Left colon (tissue), 2 donors: ENCODE measurements around the gene GLI3. TPM values are rescaled to one million over a fixed set of nuclear protein-coding genes. Genes with fewer than 3 reads are reported as not detected.
A peak's percentile ranks its signal among the peaks of the same experiment; 100 is the strongest.

ENCODE experiments used
- ATAC-seq: fragments of 200-7000 bp; cut with Tn5 transposase; one replicate; pipeline ENCODE4 v1.9.1; 2020; ENCODE audit warnings: mild to moderate bottlenecking, moderate library complexity
- DNase-seq, 2 donors: peaks; one replicate each; pipeline ENCODE4 v3.0.0-alpha.2; 2020
- intact Hi-C, 2 donors: fragments of 100-400 bp; cut with DNase I in 1 of 2; cut with micrococcal nuclease in 1 of 2; formaldehyde crosslinking; loops; one replicate each; pipeline versions ENCODE4 v1.11.2 to v1.14.0; 2022; cut with DNase I, micrococcal nuclease
- total RNA-seq, 2 donors: library from RNA; stranded (reverse); fragmentation: NEBNext Ultra II Directional; extraction: Animal tissue kit (Norgen Biotek cat#: 25700); gene quantifications; one replicate each; pipeline ENCODE4 v1.2.1, GENCODE V29; 2021
- donor health status: DM: no; HTN: no; CAD: no.
- donor health status: DM: yes; HTN: yes; CAD: no.

GLI3 gene
- total RNA-seq, 2 donors from 2014 or later, result 2.2 to 8.2 TPM

DNA sequence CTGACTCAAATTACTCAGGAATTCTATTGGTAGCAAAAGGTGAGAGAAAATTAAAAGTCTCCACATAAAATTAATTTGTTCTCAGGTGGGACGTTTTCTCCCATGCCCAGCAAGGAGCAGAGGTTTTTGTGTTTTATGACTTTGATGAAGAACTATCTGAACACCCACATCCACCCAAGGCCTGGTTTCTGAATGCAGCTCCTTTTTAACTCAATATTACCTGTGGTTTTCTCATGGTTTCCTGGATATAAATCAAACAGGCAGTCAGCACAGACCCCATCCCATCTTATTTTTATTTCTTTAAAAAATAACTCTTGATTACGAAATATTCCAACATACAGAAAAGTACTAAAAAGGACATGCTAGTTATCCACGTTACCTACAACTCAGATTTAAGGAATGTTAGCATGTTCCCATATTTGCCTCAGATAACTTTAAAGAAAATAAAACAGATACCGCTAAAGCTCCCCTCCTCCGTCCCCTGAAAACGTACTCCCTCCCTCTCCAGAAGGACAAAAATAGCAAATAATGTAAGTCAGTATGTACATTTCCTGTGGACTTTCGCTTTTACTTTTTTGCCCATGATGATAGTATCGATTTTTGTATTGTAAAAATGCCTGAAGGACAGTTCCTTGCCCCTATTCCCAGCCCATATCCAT lies 43.4 kb downstream of the GLI3 start:
- no peak for DNase-seq
- no peak for ATAC-seq
- intact Hi-C loops, result no loop called here

DNA sequence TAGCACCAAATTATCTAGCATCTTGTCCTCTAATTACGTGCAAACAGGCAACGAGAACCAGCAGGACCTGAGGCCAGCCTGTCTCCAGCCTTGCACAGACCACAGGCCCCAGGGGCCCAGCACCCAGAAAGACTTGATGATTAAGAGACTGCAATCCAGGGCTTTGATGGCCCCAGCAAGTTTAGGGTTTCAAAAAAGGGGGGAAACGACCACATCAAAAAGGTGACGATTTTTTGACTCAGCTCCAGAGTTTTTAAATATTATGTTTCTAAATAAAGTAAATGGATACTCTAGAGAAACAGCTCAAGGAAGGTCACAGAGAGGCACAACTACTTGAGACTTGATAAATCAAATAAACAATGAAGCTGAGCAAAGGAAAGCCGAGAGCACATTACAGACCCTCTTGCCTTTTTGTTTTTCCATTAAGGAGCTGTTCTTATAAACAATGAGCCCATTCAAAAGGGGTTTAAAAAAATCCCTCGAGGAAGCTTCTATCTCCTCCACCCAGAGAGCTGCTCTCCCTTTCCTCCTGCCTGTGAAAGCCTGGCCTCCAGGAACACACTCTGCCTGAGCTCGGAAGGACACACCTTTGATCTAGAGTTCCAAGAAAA lies 44.1 kb downstream of the GLI3 start:
- DNase-seq, result no peak
- no peak for ATAC-seq
- intact Hi-C loops, result no loop called here

DNA sequence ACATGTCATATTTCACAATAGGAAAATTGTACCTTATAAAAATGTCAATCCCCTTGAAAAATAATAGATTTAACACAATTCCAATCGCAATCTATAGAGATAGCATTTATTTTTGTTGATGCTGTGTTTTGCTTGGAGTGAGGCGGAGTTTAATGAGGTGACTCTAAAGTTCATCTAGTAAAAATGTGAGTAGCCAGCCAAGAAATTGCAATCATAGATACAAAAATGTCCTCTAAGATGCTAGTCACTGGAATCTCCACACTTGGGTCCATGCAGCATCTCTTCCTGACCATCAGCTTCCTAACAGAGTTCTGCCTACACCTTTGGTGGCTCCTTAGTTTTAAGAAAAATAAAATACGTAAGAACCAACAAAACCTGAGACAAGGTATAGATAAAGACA lies 44.9 kb downstream of the GLI3 start:
- intact Hi-C loops, result no loop called here
- DNase-seq (no peak), ATAC-seq (no peak)

DNA sequence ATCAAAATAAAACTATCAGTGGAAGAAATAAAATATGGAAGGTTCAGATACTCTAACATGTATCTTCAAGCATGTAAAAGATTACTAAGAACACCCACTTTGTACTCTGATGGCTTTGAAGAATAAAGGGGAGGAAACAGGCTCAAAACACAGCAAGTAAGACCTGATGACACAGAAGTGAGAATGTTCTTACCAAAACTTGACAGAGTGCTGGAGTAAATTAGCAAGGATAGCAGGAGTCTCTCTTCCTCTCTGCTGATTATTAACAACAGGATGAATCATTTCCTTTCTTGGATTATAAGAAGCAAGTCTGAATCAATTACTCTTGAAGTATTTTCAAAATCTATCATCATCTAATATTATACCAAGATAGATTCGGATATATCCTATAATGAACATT lies 47.5 kb downstream of the GLI3 start:
- intact Hi-C loops, result no loop called here

DNA sequence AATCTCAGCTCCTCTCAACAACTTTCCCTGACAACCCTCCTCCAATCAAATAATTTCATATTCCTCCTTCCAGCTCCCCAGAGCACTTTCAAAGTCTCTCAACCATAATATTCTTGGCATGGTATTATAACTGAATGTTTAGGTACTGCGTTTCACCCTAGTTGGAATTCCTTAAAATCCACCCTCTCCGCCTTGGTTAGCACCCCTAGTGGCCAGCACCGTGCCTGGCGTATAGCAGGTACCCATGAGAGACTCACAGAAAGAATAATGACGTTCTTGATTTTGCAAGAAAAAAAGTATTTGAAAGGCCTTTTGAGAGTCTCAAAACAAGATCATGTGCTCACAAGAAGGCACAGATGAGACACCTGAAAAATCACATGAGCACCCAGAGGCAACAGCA lies 50.9 kb downstream of the GLI3 start:
- intact Hi-C loops, result no loop called here
- DNase-seq (no peak), ATAC-seq (no peak)

More for the DNA sequence above, 47.5 kb downstream of the GLI3 start:
- ATAC-seq (no peak), DNase-seq (no peak)

DNA sequence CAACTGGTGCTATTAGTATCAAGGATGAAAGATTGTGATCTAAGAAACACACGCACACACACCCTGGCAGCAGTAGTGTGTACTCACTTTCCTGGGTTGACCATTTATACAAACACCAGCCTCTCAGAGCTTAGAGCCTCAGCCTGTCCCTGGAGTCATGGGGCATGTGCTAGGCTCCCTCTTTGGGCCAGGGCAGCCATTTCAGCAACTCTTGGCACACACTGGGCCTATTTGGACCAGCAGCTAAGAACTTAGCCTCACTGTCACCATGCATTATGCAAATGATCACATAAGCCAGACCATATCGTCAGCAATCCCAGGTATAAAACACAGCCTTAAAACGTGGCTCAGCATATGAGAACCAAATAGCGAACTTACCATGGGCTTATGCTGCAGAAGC lies 51.3 kb downstream of the GLI3 start:
- intact Hi-C loops, result no loop called here
- ATAC-seq (no peak), DNase-seq (no peak)

DNA sequence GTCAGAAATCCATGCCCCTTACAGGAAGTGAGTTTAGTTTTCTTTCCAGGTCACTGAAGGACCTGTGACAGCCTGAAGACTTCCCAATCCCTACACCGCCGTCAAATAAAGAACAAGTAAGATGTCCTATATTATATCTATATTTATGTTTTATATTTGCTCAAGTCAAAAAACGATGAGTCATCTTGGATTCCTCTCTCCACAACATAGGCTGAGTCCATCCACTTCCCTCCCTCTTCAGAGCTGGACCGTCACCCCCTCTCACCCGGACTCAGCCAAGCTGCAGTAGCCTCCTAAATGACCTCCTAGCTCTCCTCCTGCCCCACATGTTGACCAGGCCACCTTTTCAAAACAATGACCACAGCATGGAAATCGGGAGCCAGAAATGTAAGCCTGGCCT lies 53.5 kb downstream of the GLI3 start:
- no peak for ATAC-seq
- intact Hi-C loops, result no loop called here
- DNase-seq, result no peak

DNA sequence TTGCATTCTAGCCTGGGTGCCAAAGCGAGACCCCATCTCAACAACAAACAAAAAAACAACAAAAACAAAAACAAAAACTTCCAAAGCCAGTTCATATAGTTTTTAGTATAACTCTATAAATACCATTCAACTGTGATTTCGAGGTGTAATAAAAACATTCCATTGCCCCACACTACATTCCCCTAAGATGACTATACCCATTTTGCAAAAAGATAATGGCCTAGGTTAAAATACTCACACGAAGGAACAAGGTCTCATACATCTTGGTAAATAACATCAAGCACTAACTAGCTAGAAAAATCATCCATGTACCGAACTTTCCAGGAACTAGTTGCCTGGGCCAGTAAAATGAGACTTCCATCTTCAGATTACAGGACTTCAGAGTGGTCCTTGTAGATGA lies 55.4 kb downstream of the GLI3 start:
- ATAC-seq, result no peak
- DNase-seq, result no peak
- intact Hi-C loops, result no loop called here

DNA sequence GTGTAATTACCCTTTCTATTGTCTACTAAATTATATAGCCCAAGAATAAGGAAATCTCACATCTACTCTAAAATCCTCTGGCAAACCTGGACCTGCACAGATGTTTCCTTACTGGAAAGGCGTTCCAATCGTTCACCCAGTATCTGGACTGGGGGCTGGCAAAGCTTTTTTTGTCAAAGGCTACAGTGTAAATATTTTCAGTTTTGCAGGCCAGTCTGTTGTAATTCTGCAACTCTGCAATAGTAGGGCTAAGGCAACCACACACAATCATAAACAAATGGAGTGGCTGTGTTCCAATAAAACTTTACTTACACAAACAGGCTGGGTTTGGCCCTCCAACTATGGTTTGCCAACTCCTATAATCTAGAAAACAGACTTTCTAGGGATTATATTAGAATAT lies 56.2 kb downstream of the GLI3 start:
- no peak for DNase-seq
- intact Hi-C loops, result no loop called here
- no peak for ATAC-seq

DNA sequence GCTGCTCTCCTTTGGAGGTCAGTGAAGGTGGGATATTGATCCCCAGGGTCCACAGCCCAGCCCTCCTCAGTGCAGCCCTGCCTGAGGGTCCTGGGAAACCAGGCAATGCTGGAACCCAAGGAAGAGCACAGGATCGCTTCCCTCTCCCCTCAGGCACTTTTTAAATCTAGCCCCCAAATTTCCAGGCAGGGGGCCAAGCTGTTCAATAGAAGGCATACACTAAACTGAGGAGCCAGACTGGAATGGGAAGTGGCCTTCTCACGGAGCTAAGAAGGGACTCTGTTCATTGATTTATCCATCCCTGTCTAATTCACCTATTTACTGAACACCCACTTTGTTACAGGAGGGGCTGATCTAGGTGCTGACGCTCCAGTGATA lies 60.3 kb downstream of the GLI3 start:
- intact Hi-C loops, result no loop called here
- DNase-seq (no peak), ATAC-seq (no peak)

DNA sequence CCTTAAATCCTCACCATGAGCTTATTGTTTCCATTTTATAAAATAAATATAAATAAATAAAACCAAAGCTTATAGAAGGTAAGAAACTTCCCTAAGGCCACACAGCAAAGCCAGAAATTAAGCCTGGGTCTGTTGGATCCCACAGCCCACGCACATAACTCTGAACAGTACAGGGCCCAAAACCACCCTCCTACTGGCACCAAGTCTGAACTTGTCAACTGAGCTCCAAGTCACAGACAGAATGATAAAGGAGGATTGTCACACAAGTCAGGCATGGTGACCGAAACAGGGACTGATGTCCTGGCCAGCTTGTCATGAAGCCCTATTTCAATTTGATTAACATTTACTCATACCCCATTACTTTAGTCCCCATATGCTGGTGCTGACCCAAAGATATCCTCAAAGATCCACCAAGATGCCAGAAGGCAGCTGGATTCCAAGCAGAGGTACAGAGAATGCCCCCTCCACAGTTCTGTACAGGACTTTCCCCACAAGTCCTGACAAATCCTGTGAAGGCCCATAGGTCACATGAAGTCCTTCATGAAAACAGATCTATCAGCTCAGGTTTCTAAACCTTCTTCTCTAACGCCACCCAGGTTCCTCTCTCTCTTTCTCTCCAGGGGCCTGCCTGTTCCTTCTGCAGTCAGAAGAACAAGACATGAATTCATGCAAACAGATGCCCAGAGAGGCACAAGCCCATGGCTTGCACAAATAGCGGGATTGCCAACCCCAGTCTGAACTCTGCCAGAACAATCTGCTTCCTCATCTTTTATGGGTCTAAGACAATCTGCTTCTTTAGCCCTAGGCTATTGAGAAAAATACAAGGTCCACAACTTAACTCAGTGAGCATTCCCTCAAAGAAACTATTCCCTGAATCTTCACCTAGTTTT lies 60.9 kb downstream of the GLI3 start:
- no peak for ATAC-seq
- DNase-seq, result no peak
- intact Hi-C loops, result no loop called here

DNA sequence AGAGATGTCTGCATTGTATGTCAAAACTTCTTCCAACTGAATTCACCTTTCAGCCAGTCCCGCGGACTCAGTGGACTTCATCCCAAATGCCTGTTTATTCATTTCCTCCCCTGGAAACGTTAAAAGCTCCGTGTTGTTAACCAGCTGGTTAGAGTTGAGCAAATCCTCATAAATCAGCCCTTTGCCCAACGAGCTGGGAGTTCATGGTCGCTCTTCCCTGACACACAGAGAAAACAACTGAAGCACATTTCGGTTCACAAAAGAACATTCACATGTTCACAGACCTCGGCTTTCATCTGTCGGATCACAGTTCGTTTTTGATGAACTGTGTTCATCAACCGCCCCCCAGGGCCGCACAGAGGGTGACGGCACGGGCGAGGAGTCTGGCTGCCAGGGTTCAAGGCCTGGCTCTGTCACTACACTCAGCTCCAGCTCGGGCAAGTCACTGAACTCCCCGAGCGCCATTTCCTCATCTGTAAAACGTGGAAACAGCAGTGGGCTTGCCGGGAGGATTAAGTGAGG lies 62.6 kb downstream of the GLI3 start:
- DNase-seq (no peak), ATAC-seq (no peak)
- intact Hi-C loops, result no loop called here

DNA sequence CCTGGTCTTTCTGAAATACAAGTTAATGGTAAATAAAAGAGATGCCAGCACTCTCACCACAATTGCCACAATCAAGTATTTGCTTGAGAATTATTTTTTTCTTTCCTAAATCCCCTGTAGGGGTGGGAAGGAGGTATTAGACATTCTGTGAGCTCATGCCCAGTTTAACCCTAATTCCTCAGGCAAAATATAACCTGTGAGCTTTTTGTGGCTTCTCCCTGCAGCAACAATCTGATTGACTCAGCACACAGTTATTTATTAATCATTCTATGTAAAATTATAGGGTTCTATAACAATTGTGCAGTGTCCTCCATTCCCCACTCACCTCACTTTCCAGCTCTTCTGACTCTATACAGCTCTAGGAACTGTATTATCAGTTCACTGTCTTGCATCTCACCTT lies 66.3 kb downstream of the GLI3 start:
- intact Hi-C loops, result no loop called here
- ATAC-seq (no peak), DNase-seq (no peak)

DNA sequence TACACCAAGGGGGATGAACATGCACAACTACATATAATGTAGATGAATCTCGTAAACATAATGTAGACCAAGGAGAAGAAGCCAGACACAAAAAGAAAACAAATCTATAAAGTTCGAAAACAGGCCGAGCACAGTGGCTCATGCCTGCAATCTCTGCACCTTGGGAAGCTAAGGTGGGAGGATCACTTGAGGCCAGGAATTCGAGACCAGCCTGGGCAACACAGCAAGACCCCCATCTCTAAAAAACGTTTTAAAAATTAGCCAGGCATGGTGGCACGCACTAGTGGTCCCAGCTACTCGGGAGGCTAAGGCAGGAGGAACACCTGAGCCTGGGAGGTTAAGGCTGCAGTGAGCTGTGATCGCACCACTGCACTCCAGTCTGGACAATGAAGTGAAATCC lies 68.5 kb downstream of the GLI3 start:
- intact Hi-C loops, result no loop called here
- DNase-seq (no peak), ATAC-seq (no peak)

DNA sequence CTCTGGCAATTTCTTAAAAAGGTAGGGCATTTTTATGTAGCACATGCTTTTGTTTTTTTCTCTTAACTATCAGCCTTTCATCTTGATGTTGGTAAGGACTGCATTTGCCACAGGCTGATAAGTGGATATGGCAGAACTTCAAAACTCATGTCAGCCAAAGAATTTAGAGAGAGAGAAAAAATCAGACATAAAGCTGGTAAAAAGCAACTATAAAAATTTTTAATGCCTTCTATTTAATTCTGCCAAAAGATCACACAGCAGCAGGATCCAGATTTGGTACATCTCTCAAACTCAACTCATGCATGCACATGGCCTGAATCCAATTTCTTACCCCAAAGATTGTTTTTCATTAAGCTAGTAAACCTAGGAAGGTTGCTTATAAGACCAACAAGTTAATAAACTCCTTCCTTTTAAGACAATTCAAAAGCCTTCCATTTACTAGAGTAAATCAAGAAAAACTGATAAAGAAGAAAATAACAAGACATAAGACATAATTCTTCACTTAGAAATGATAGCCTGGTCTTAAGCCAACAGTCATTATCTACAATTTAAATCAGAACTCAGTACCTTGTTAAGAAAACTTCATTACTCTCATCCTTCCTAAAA lies 69.3 kb downstream of the GLI3 start:
- ATAC-seq, result no peak
- no peak for DNase-seq
- intact Hi-C loops, result no loop called here

DNA sequence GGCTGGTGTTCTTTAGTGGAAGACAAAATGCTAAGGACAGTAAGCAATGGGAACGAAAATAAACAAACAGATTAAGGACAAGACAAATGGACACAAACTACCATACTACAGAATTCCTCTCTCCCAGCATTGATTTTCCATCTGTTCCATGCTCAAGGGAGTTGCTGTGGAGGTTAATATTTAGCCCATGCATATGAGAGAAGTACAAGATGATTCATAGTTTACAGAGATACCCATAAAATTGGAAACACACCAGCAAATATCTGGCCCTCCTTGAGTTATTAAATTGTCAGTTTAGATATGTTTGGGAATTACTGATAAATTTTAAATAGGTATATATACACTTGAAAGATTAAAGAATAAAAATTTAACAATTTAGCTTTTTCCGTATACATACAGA lies 69.8 kb downstream of the GLI3 start:
- peak; percentile 40 for ATAC-seq
- intact Hi-C loops, result no loop called here
- no peak for DNase-seq

DNA sequence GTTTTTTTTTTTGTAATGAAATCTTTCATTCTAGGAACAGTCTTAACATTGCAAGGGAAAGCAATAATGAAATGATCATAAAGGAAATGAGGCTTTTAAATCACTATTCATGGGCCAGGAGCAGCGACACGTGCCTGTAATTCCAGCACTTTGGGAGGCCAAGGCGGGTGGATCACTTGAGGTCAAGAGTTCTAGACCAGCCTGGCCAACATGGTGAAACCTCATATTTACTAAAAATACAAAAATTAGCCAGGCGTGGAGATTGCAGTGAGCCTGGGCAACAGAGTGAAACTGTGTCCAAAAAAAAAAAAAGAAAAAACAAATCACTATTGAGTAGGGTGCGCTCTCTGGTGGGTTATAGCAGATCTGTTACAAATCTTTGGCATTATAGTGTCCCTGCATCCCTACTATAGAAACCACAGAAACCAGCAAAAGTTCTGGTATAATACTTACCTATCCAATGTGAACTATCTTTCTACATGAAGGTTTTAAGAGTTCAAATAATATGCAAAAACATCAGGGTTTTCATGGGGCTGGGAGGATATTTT lies 72.1 kb downstream of the GLI3 start:
- no peak for DNase-seq
- intact Hi-C loops, result no loop called here
- no peak for ATAC-seq

DNA sequence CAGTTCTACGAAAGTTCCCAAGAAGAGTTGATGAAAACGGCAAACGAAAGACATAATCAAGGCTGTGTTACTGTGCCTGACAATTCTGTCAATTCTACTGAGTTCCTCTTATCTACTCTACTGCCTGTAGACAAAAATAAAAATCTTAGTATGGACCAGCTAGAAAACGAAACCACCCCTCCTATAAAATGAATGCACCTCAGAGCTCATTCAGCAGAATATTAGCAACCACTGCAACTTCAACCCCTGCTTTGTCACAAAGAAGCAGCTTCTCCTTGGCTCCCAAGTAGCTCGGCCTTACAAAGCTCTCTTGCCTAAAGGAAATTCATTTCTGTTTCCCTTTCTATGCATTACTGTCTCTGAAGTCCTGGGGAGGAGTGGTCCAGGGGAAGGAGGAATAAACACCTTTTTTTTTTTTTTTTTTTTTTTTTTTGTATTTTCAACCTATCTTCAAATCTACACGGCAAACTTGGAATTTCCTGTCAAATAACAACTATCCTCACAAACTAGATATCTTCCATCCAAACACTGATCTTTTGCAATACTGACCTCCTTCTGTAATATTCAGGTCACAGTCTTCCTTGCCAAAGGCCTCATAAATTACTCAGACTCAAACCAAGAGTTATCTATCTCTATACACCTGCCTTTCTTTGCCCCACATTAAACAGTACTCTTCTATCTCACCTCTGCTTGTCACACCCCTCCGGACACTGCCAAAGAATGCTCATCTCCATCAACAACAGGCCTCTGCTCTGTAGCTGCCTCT lies 74.3 kb downstream of the GLI3 start:
- intact Hi-C loops, result no loop called here
- ATAC-seq, result no peak
- no peak for DNase-seq

DNA sequence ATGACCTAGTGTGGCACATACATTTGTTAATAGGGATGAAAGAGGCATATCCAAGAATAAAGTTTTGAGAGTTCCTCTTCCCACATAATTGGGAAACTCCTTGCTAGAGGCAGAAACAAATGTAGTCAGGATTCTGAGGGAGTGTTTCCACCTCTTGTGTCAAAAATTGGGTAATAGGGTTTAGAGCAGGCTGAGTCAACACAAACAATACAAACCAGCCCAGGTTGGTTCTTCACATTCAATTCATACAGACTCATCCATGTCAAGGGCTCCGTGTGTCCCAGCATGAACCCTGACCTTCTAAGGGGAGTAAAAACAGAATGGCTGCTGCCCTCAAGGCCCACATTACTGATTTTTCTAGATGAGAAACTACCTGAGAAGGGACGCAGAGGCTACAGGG lies 75.3 kb downstream of the GLI3 start:
- DNase-seq, result no peak
- ATAC-seq, result no peak
- intact Hi-C loops, result no loop called here
